Colonic mucosa (tissue), 4 donors: ENCODE data around the gene SUPT3H. TPM values are rescaled to one million over a fixed set of nuclear protein-coding genes. Genes with fewer than 3 reads are reported as not detected.

Source experiments
- DNase-seq: peaks from one replicate; pipeline ENCODE4 v3.0.0-alpha.2; 2020
- H3K27ac ChIP-seq: fragments of 200-600 bp; one replicate; pipeline ENCODE4 v1.8.0; 2021
- H3K27me3 ChIP-seq: fragments of 200-600 bp; one replicate; pipeline ENCODE4 v1.8.0; 2021
- H3K36me3 ChIP-seq: fragments of 200-600 bp; one replicate; pipeline ENCODE4 v1.8.0; 2021
- H3K4me1 ChIP-seq: fragments of 200-600 bp; one replicate; pipeline ENCODE4 v1.8.0; 2021; ENCODE audit warnings: mild to moderate bottlenecking
- H3K4me3 ChIP-seq: fragments of 200-600 bp; one replicate; pipeline ENCODE4 v1.8.0; 2021
- H3K9ac ChIP-seq, 2 donors: one replicate each; pipeline ENCODE4 v1.7.0; 2013; ENCODE audit warnings: control low read depth in 2 of 2, low read depth in 2 of 2, low read length in 2 of 2
- H3K9me3 ChIP-seq: fragments of 200-600 bp; one replicate; pipeline ENCODE4 v1.8.0; 2021
- CTCF ChIP-seq: fragments of 200-600 bp; IDR thresholded peaks from one replicate; pipeline ENCODE4 v1.8.0; 2022; ENCODE audit warnings: antibody characterized with exemption, mild to moderate bottlenecking
- intact Hi-C: fragments of 100-400 bp; cut with DNase I; formaldehyde crosslinking; loops from one replicate; pipeline ENCODE4 v1.14.1; 2022
- total RNA-seq, 2 donors: library from RNA; stranded (reverse); fragmentation: NEBNext Ultra II Directional in 1 of 2; extraction: Animal tissue kit (Norgen Biotek cat#: 25700) in 1 of 2; gene quantifications; one replicate each; pipeline ENCODE4 v1.2.1, GENCODE V29; 2021
- donor health status: healthy.
- donor health status: DM: no; HTN: no; CAD: no.
- donor health status: DM: no; HTN: no; CAD: no.

Gene SUPT3H
- total RNA-seq, 2 donors from 2014 or later, result 3.4 to 4.1 TPM

DNA sequence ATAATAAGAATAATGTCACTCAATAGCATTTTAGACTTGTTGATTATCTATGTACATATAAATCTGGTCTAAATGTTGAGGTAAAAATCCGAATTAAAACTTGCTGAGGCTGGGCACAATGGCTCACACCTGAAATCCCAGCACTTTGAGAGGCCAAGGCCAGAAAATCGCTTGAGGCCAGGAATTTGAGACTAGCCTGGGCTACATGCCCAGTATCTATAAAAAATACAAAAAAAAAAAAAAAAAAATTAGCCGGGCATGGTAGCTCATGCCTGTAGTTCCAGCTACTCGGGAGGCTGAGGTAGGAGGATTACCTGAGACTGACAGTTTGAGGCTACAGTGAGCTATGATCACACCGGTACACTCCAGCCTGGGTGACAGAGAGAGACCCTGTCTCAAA, 34.2 kb upstream of the SUPT3H start:
- intact Hi-C loops, result loop anchor here (10.0 kb wide), 1 partner anchor 757 kb away; no protein-coding TSS in a partner anchor
- Histone ChIP-seq H3K27me3 (no peaks in the 10 kb centered on the region), H3K36me3 (no peaks in the 10 kb centered on the region), H3K9me3 (no peaks in the 10 kb centered on the region), H3K4me3 (no peak overlapping the region), H3K4me1 (no peaks in the 10 kb centered on the region), H3K27ac (no peak overlapping the region), H3K9ac (no peak overlapping the region)
- DNase-seq, result no peak
- no peak for TF ChIP-seq CTCF

GRCh38 chr6:45400021-45400420, 22.3 kb upstream of the SUPT3H start:
- TF ChIP-seq CTCF, result no peak
- H3K36me3 ChIP-seq, result no peaks in the 10 kb centered on the region
- DNase-seq, result no peak
- no peak overlapping the region for H3K9ac ChIP-seq
- H3K4me1 ChIP-seq, result no peaks in the 10 kb centered on the region
- no peak overlapping the region for H3K4me3 ChIP-seq
- H3K27me3 ChIP-seq, result no peaks in the 10 kb centered on the region
- intact Hi-C loops, result no loop called here
- no peaks in the 10 kb centered on the region for H3K9me3 ChIP-seq
- H3K27ac ChIP-seq, result no peak overlapping the region

DNA sequence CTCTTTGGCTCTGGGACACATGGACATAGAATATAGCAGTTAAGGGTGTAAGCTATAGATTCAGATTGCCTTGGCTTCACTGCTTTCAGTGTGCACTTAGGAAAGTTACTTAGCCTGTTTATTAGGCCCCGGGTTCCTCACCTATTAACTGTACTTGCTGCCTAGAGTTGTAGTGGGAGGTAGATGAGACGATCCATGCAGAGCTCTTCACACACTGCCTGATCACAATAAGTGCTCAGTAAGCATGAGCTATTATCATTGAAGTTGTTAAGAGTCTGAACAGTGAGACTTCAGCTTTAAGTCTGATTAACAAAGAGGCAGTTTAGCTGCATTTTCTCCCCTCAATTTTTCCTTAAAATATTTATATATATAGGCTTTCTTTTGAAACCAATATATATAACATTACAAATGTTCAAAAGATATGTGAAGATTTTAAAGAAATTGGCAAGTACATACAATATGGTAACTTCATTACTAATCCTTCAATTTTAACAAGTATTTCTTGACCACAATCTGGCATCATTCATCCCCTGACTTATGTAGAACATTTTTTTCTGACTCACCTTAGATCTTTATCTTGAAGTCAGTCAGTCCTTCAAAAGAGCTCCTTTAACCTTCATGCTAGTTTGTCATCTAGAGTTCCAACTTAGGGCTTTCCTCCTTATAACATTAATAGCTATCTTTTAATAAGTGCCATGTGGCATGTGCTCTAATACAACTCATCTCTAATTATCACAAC, 20.5 kb upstream of the SUPT3H start:
- H3K27me3 ChIP-seq, result no peaks in the 10 kb centered on the region
- DNase-seq, result no peak
- no peaks in the 10 kb centered on the region for H3K4me1 ChIP-seq
- no peak overlapping the region for H3K4me3 ChIP-seq
- intact Hi-C loops, result no loop called here
- TF ChIP-seq CTCF, result no peak
- H3K9me3 ChIP-seq, result no peaks in the 10 kb centered on the region
- H3K36me3 ChIP-seq, result no peaks in the 10 kb centered on the region
- no peak overlapping the region for H3K27ac ChIP-seq
- no peak overlapping the region for H3K9ac ChIP-seq

- H3K36me3 ChIP-seq, result no peaks in the 10 kb centered on the region
- no peak overlapping the region for H3K4me3 ChIP-seq
- no peak overlapping the region for H3K9ac ChIP-seq
- H3K27me3 ChIP-seq, result no peaks in the 10 kb centered on the region
- TF ChIP-seq CTCF, result no peak
- no peaks in the 10 kb centered on the region for H3K4me1 ChIP-seq
- H3K27ac ChIP-seq, result no peak overlapping the region
- intact Hi-C loops, result no loop called here
- H3K9me3 ChIP-seq, result no peaks in the 10 kb centered on the region
- no peak for DNase-seq
Observed at GRCh38 chr6:45394586-45395095, 16.9 kb upstream of the SUPT3H start.

GRCh38 chr6:45388328-45388727, 10.6 kb upstream of the SUPT3H start:
- Histone ChIP-seq H3K4me1 (no peaks in the 10 kb centered on the region), H3K9me3 (no peaks in the 10 kb centered on the region), H3K27ac (no peak overlapping the region), H3K36me3 (no peaks in the 10 kb centered on the region), H3K9ac (no peak overlapping the region), H3K4me3 (no peak overlapping the region), H3K27me3 (no peaks in the 10 kb centered on the region)
- no peak for TF ChIP-seq CTCF
- intact Hi-C loops, result no loop called here
- no peak for DNase-seq
